ENCODE data around the gene TSPAN8. TPM values are rescaled to one million over a fixed set of nuclear protein-coding genes. Genes with fewer than 3 reads are reported as not detected.

TSPAN8 gene
- total RNA-seq (2021) (0.16 to 0.41 TPM (median 0.37 TPM) in 3 replicates), Bru-seq, nascent RNA (percentile 1 among the genes with signal in this experiment)
- long read RNA-seq, experiment 1 = 0 reads
- long read RNA-seq, experiment 2 = 0 reads
- long read RNA-seq, experiment 3 = 0 reads

DNA sequence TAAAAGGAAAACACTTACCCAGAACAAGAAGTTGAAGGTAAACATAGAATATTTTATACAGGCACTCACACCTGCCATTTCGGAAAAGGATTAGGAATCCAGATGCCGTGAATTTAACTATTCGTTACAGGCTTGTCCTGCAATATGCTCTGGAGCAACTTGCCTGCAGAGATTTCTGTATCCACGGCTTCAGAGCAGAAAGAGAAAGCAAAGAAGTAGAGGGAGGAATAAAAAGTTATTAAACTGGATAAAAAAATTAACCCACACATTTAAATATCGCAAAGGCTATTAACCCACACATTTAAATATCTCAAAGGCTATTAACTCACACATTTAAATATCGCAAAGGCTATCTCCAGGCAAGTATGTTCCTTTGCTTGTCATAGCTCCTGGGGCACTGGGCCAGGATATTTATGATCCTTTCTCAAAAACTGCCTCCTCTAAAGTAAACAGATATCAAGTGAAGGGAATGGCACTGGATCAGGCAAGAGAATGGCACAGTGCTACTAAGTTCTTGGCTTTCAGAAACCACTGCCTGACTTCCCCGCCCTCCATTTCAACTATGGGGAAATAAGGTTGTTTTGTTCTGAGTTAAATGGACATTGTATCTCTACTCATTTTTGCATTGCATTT is at the start of gene TSPAN8:
TSS of gene TSPAN8 (minus strand) at position 399 of the 633 bp plus-strand sequence. CDS start at position 78, 321 bp downstream.
- Mint-ChIP-seq H3K9me3 (no peaks in the 10 kb centered on the region), H3K27ac (peak within 1 kb of the TSS; percentile 54; the same call in 1 of the 2 replicates)
- CTCF ChIA-PET = no interaction called here

DNA sequence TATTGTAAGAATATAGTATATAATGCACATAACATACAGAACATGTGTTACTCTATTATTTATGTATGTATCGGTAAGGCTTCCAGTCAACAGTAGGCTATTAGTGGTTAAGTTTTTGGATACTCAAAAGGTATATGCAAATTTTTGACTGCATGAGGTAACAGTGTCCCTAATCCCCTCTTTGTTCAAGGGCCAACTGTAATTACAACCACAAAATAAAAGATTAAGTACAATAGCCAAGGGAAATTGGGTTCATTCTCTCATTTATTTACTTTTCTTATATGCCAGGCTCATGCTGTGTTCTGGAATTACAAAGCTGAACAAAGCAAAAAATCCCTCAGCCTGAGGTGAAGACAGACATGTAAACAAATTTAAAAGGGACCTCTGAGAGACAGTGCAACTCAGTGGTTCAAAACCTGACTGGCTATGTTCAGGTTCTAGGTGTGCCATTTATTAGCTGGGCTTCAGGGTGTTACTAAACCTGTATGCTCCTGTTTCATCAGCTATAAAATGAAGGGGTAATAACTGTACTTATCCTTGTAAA is 43.4 kb upstream of the TSPAN8 start:
- H3K4me1 Mint-ChIP-seq = peaks cover 31% of the 10 kb centered on the region
- peaks cover 44% of the 10 kb centered on the region for H3K36me3 Mint-ChIP-seq
- H3K27me3 Mint-ChIP-seq (ENCODE audit: low read depth) = 0 out of 2 replicates have a peak, but pooled peaks cover under 1% of the 10 kb centered on the region
- ChIA-PET CTCF (no interaction called here), POLR2A (interaction anchor here (0.5 kb wide), 1 partner anchor 765 kb away, joined by 4 read pairs; no protein-coding TSS in a partner anchor)
- no peak overlapping the region for H3K27ac Mint-ChIP-seq
- peak; percentile 80 for ATAC-seq
- TF ChIP-seq, protein P1, sequence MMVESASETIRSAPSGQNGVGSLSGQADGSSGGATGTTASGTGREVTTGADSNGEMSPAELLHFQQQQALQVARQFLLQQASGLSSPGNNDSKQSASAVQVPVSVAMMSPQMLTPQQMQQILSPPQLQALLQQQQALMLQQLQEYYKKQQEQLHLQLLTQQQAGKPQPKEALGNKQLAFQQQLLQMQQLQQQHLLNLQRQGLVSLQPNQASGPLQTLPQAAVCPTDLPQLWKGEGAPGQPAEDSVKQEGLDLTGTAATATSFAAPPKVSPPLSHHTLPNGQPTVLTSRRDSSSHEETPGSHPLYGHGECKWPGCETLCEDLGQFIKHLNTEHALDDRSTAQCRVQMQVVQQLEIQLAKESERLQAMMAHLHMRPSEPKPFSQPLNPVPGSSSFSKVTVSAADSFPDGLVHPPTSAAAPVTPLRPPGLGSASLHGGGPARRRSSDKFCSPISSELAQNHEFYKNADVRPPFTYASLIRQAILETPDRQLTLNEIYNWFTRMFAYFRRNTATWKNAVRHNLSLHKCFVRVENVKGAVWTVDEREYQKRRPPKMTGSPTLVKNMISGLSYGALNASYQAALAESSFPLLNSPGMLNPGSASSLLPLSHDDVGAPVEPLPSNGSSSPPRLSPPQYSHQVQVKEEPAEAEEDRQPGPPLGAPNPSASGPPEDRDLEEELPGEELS (CRISPR knock-in tag; IDR thresholded peaks at IDR 0.05) = peak; percentile 44; the same call in 1 of the 2 replicates
- no peak for TF ChIP-seq ELF4 (CRISPR knock-in tag; IDR thresholded peaks at IDR 0.05; ENCODE audit: low read depth)
- H3K9me3 Mint-ChIP-seq = peaks cover 44% of the 10 kb centered on the region
- no peak for DNase-seq (ENCODE audit: low spot score)
- no peak overlapping the region for H3K4me3 Mint-ChIP-seq

More for the DNA sequence above, at the start of gene TSPAN8:
- DNase-seq (ENCODE audit: low spot score) (no peak), ATAC-seq (no peak)
- TF ChIP-seq SOX15 (CRISPR knock-in tag; IDR thresholded peaks at IDR 0.05) (no peak), OVOL2 (CRISPR knock-in tag; IDR thresholded peaks at IDR 0.05; ENCODE audit: borderline replicate concordance) (no peak), GABPB1 (CRISPR knock-in tag; IDR thresholded peaks at IDR 0.05) (no peak), ZNF263 (CRISPR knock-in tag; IDR thresholded peaks at IDR 0.05; ENCODE audit: low read depth) (no peak), TEAD4 (CRISPR knock-in tag; IDR thresholded peaks at IDR 0.05) (no peak), EMX1 (CRISPR knock-in tag; IDR thresholded peaks at IDR 0.05) (no peak), NFE2L1 (CRISPR knock-in tag; IDR thresholded peaks at IDR 0.05) (no peak)
- TF ChIP-seq, protein P2, sequence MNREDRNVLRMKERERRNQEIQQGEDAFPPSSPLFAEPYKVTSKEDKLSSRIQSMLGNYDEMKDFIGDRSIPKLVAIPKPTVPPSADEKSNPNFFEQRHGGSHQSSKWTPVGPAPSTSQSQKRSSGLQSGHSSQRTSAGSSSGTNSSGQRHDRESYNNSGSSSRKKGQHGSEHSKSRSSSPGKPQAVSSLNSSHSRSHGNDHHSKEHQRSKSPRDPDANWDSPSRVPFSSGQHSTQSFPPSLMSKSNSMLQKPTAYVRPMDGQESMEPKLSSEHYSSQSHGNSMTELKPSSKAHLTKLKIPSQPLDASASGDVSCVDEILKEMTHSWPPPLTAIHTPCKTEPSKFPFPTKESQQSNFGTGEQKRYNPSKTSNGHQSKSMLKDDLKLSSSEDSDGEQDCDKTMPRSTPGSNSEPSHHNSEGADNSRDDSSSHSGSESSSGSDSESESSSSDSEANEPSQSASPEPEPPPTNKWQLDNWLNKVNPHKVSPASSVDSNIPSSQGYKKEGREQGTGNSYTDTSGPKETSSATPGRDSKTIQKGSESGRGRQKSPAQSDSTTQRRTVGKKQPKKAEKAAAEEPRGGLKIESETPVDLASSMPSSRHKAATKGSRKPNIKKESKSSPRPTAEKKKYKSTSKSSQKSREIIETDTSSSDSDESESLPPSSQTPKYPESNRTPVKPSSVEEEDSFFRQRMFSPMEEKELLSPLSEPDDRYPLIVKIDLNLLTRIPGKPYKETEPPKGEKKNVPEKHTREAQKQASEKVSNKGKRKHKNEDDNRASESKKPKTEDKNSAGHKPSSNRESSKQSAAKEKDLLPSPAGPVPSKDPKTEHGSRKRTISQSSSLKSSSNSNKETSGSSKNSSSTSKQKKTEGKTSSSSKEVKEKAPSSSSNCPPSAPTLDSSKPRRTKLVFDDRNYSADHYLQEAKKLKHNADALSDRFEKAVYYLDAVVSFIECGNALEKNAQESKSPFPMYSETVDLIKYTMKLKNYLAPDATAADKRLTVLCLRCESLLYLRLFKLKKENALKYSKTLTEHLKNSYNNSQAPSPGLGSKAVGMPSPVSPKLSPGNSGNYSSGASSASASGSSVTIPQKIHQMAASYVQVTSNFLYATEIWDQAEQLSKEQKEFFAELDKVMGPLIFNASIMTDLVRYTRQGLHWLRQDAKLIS (CRISPR knock-in tag; IDR thresholded peaks at IDR 0.05; ENCODE audit: borderline replicate concordance) = no peak
- TF ChIP-seq, protein P3, sequence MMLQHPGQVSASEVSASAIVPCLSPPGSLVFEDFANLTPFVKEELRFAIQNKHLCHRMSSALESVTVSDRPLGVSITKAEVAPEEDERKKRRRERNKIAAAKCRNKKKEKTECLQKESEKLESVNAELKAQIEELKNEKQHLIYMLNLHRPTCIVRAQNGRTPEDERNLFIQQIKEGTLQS (CRISPR knock-in tag; conservative IDR thresholded peaks at IDR 0.05) = no peak
- TF ChIP-seq, protein P4, sequence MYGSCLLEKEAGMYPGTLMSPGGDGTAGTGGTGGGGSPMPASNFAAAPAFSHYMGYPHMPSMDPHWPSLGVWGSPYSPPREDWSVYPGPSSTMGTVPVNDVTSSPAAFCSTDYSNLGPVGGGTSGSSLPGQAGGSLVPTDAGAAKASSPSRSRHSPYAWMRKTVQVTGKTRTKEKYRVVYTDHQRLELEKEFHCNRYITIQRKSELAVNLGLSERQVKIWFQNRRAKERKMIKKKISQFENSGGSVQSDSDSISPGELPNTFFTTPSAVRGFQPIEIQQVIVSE (CRISPR knock-in tag; IDR thresholded peaks at IDR 0.05; ENCODE audit: borderline replicate concordance) = no peak
- POLR2A ChIA-PET = no interaction called here
- peaks cover 12% of the 10 kb centered on the region for H3K4me1 Mint-ChIP-seq
- no peak within 1 kb of the TSS for H3K4me3 Mint-ChIP-seq
- H3K27me3 Mint-ChIP-seq (ENCODE audit: low read depth) = no peaks in the 10 kb centered on the region
- no peaks in the 10 kb centered on the region for H3K36me3 Mint-ChIP-seq

DNA sequence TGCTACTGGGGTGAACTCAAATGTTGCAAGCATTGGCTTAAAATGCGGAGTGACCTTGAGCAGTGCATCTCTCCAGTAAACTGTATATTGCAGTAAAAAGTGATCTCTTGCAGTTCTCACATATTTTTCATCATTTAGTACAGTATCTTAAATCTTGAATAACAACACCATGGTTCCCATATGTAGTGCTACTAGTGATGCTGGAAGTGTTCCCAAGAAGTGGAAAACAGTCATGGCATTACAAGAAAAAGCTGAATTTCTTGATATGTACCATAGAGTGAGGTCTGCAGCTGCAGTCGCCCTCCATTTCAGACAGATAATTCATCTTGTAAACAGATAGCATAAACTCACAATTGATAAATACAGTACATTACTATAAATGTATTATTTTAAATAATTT is 42.9 kb upstream of the TSPAN8 start:
- Mint-ChIP-seq H3K4me3 (no peak overlapping the region), H3K27ac (no peak overlapping the region), H3K4me1 (peaks cover 35% of the 10 kb centered on the region), H3K27me3 (ENCODE audit: low read depth) (no peaks in the 10 kb centered on the region), H3K9me3 (peaks cover 39% of the 10 kb centered on the region), H3K36me3 (peaks cover 39% of the 10 kb centered on the region)
- ChIA-PET CTCF (no interaction called here), POLR2A (interaction anchor here (0.5 kb wide), 1 partner anchor 765 kb away, joined by 4 read pairs; no protein-coding TSS in a partner anchor)
- DNase-seq (ENCODE audit: low spot score) = no peak
- ATAC-seq = no peak
- TF ChIP-seq, protein P5, sequence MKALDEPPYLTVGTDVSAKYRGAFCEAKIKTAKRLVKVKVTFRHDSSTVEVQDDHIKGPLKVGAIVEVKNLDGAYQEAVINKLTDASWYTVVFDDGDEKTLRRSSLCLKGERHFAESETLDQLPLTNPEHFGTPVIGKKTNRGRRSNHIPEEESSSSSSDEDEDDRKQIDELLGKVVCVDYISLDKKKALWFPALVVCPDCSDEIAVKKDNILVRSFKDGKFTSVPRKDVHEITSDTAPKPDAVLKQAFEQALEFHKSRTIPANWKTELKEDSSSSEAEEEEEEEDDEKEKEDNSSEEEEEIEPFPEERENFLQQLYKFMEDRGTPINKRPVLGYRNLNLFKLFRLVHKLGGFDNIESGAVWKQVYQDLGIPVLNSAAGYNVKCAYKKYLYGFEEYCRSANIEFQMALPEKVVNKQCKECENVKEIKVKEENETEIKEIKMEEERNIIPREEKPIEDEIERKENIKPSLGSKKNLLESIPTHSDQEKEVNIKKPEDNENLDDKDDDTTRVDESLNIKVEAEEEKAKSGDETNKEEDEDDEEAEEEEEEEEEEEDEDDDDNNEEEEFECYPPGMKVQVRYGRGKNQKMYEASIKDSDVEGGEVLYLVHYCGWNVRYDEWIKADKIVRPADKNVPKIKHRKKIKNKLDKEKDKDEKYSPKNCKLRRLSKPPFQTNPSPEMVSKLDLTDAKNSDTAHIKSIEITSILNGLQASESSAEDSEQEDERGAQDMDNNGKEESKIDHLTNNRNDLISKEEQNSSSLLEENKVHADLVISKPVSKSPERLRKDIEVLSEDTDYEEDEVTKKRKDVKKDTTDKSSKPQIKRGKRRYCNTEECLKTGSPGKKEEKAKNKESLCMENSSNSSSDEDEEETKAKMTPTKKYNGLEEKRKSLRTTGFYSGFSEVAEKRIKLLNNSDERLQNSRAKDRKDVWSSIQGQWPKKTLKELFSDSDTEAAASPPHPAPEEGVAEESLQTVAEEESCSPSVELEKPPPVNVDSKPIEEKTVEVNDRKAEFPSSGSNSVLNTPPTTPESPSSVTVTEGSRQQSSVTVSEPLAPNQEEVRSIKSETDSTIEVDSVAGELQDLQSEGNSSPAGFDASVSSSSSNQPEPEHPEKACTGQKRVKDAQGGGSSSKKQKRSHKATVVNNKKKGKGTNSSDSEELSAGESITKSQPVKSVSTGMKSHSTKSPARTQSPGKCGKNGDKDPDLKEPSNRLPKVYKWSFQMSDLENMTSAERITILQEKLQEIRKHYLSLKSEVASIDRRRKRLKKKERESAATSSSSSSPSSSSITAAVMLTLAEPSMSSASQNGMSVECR (CRISPR knock-in tag; IDR thresholded peaks at IDR 0.05; ENCODE audit: borderline replicate concordance) = no peak
- TF ChIP-seq, protein P6, sequence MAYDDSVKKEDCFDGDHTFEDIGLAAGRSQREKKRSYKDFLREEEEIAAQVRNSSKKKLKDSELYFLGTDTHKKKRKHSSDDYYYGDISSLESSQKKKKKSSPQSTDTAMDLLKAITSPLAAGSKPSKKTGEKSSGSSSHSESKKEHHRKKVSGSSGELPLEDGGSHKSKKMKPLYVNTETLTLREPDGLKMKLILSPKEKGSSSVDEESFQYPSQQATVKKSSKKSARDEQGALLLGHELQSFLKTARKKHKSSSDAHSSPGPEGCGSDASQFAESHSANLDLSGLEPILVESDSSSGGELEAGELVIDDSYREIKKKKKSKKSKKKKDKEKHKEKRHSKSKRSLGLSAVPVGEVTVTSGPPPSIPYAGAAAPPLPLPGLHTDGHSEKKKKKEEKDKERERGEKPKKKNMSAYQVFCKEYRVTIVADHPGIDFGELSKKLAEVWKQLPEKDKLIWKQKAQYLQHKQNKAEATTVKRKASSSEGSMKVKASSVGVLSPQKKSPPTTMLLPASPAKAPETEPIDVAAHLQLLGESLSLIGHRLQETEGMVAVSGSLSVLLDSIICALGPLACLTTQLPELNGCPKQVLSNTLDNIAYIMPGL (CRISPR knock-in tag; IDR thresholded peaks at IDR 0.05) = no peak
- TF ChIP-seq ZBTB21 (CRISPR knock-in tag; IDR thresholded peaks at IDR 0.05; ENCODE audit: borderline replicate concordance) (no peak), TP53 (CRISPR knock-in tag; IDR thresholded peaks at IDR 0.05) (no peak), TCF7 (CRISPR knock-in tag; IDR thresholded peaks at IDR 0.05; ENCODE audit: low read depth) (no peak)

Measured in WTC11 (cell line).